Osteocyte (in vitro differentiated cells): Measurements from ENCODE around the gene JAK2. TPM values are rescaled to one million over a fixed set of nuclear protein-coding genes. Genes with fewer than 3 reads are reported as not detected.
"Not testable (repeated sequence)": the region's sequence is repeated elsewhere in the genome, so short reads cannot be mapped to it uniquely, and the experiment has no call there.

ENCODE experiments used
- DNase-seq: peaks from one replicate; pipeline ENCODE4 v3.0.0; 2021; ENCODE audit warnings: mixed read lengths; ENCODE audit not compliant: unreplicated experiment; ENCODE audit errors: extremely low spot score
- H3K27ac Mint-ChIP-seq: one replicate; pipeline ENCODE4 v1.8.0; 2021; ENCODE audit warnings: mild to moderate bottlenecking, mixed read lengths; ENCODE audit not compliant: unreplicated experiment
- H3K27me3 Mint-ChIP-seq: one replicate; pipeline ENCODE4 v1.8.0; 2021; ENCODE audit warnings: mixed read lengths; ENCODE audit not compliant: unreplicated experiment
- H3K36me3 Mint-ChIP-seq: one replicate; pipeline ENCODE4 v1.8.0; 2021; ENCODE audit warnings: mixed read lengths; ENCODE audit not compliant: unreplicated experiment
- H3K4me1 Mint-ChIP-seq: one replicate; pipeline ENCODE4 v1.8.0; 2021; ENCODE audit warnings: mixed read lengths; ENCODE audit not compliant: unreplicated experiment
- H3K4me3 Mint-ChIP-seq: one replicate; pipeline ENCODE4 v1.8.0; 2021; ENCODE audit warnings: mild to moderate bottlenecking, moderate library complexity, mixed read lengths; ENCODE audit not compliant: unreplicated experiment
- H3K9me3 Mint-ChIP-seq: one replicate; pipeline ENCODE4 v1.8.0; 2021; ENCODE audit warnings: mixed read lengths; ENCODE audit not compliant: unreplicated experiment
- CTCF ChIP-seq: fragments of 200-600 bp; sonication (generic); IDR thresholded peaks from 2 replicates; pipeline ENCODE4 v1.5.0; 2021; ENCODE audit warnings: antibody characterized with exemption, mild to moderate bottlenecking, moderate library complexity
- total RNA-seq: library from RNA; stranded (reverse); gene quantifications from 2 replicates; pipeline ENCODE4 v1.2.1, GENCODE V29; 2021

Gene JAK2
- total RNA-seq, 1 donor from 2014 or later, result 24.6 TPM

DNA sequence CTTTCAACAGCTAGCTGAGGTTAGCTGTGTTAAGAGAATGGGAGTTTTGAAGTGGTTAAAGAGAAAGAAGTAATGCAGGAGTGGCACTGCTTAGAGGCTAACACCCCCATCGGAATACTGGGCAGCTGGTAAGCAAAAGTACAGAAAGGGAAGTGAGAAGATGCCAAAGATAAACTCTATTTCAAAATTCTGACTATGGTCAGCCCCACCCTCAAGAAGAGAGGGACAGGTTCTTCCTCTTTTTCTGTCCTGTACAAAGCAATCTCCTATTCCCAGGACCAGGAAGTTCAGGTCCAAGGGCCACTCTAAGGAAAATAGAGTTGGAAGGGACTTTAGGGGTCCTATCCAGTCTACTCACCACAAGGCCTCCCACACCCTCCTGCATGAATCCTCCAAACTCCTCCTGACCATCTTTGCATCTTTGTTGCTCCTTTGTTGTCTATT, 45.9 kb upstream of the JAK2 start:
- Mint-ChIP-seq H3K9me3 (no peaks in the 10 kb centered on the region), H3K27ac (no peak overlapping the region), H3K36me3 (no peaks in the 10 kb centered on the region), H3K27me3 (no peaks in the 10 kb centered on the region), H3K4me3 (no peak overlapping the region), H3K4me1 (peaks cover 13% of the 10 kb centered on the region)
- TF ChIP-seq CTCF, result no peak
- DNase-seq, result no peak

DNA sequence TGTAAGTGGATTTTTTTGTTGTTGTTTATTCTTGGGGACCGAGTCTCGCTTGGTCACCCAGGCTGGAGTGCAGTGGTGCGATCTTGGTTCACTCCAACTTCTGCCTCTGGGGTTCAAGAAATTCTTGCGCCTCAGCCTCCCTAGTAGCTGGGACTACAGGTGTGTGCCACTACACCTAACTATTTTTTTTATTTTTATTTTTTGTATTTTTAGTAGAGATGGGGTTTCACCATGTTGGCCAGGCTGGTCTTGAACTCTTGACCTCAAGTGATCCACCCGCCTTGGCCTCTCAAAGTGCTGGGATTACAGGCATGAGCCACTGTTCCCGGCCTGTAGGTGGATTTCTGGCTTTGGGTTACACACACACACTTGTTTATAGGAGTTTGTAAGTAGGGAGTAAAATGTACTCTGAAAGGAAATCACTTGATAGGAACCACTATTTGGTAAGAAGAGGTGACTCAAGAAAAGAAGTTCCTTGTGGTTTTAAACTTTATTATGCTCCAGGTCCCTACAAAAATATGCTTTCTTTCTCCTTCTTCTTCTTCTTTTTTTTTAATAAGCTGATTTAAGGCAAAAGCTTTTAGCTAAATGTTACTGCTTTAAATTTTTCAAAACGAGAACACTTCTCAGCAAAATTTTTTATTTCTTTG, 42.9 kb upstream of the JAK2 start:
- DNase-seq, H3K27me3 Mint-ChIP-seq, H3K36me3 Mint-ChIP-seq, H3K4me3 Mint-ChIP-seq, H3K27ac Mint-ChIP-seq, H3K9me3 Mint-ChIP-seq: not testable (repeated sequence)
- H3K4me1 Mint-ChIP-seq, result peaks cover 10% of the 10 kb centered on the region

- peaks cover 10% of the 10 kb centered on the region for H3K4me1 Mint-ChIP-seq
- TF ChIP-seq CTCF, result no peak
- H3K27ac Mint-ChIP-seq, result no peak overlapping the region
- no peaks in the 10 kb centered on the region for H3K36me3 Mint-ChIP-seq
- DNase-seq, result no peak
- H3K27me3 Mint-ChIP-seq, result no peaks in the 10 kb centered on the region
- no peak overlapping the region for H3K4me3 Mint-ChIP-seq
- no peaks in the 10 kb centered on the region for H3K9me3 Mint-ChIP-seq
These were observed 41.7 kb upstream of the JAK2 start for GRCh38 chr9:4943346-4943745.

- not testable (repeated sequence) for DNase-seq, H3K4me3 Mint-ChIP-seq, H3K4me1 Mint-ChIP-seq, H3K27me3 Mint-ChIP-seq, H3K27ac Mint-ChIP-seq, H3K9me3 Mint-ChIP-seq, H3K36me3 Mint-ChIP-seq
These were observed 40.5 kb upstream of the JAK2 start for GRCh38 chr9:4944431-4945211.

DNA sequence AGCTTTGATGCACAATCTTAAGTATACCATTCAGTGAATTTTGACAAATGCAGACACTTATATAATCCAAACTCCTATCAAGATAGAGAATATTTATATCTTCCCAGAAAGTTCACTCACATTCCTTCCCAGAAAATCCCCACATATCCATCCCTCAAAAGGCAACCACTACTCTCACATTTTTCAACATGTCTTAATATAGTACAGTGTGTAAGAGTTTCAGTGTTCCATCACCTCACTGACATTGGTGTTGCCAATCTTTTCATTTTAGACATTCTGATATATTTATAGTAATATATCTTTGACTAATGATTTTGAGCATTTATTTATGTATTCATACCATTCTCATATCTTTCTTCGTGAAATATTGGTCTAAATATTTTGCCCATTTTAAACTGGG, 38.1 kb upstream of the JAK2 start:
- H3K4me3 Mint-ChIP-seq, result no peak overlapping the region
- H3K4me1 Mint-ChIP-seq, result peaks cover 8% of the 10 kb centered on the region
- no peak for TF ChIP-seq CTCF
- no peak for DNase-seq
- H3K9me3 Mint-ChIP-seq, result no peaks in the 10 kb centered on the region
- H3K36me3 Mint-ChIP-seq, result no peaks in the 10 kb centered on the region
- H3K27ac Mint-ChIP-seq, result no peak overlapping the region
- H3K27me3 Mint-ChIP-seq, result no peaks in the 10 kb centered on the region

DNA sequence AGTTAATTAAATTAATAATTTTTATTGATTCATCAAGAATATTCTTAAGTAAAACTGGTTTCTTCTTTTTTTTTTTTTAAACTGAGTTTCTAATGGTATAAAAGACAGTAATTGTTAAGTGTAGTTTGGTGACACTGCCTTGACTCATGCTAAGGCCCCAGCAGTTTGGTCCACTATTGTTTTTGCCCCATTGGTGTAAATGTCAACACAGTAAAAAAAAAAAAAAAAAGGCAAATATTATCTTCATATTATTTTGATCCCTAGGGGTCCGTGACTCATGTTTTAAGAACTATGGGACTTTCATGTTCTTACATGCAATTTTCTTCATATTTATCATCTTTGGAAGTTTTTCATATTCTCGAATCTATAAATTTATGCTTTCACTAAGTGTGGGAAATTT, 29.2 kb upstream of the JAK2 start:
- Mint-ChIP-seq H3K36me3 (peaks cover 2% of the 10 kb centered on the region), H3K9me3 (peaks cover 11% of the 10 kb centered on the region), H3K27me3 (no peaks in the 10 kb centered on the region), H3K4me1 (peaks cover 50% of the 10 kb centered on the region), H3K4me3 (no peak overlapping the region), H3K27ac (peak overlapping the region; percentile 45)
- no peak for TF ChIP-seq CTCF
- DNase-seq, result no peak
